Central memory CD8-positive, alpha-beta T cell (primary cell): Measurements from ENCODE around the gene NCOA5.

Experiments used
- ATAC-seq: fragments of 150-1000 bp; cut with Tn5 transposase; replicated peaks from 2 replicates; pipeline ENCODE4 v1.10.0; 2022; ENCODE audit warnings: mild to moderate bottlenecking, moderate FRiP score, moderate number of reproducible peaks; ENCODE audit not compliant: poor library complexity, severe bottlenecking; ENCODE audit errors: extremely low read depth
- DNase-seq, 2 donors: peaks; one replicate each; pipeline ENCODE4 v3.0.0; 2021; ENCODE audit warnings: low spot score in 2 of 2
- H3K27ac Mint-ChIP-seq: one replicate; pipeline ENCODE4 v1.8.0; 2022; ENCODE audit warnings: low read depth, mild to moderate bottlenecking, moderate library complexity, mixed read lengths
- H3K27me3 Mint-ChIP-seq: one replicate; pipeline ENCODE4 v1.8.0; 2022; ENCODE audit warnings: mixed read lengths
- H3K36me3 Mint-ChIP-seq: one replicate; pipeline ENCODE4 v1.8.0; 2022; ENCODE audit warnings: mild to moderate bottlenecking, moderate library complexity, mixed read lengths; ENCODE audit not compliant: insufficient read depth
- H3K4me1 Mint-ChIP-seq: one replicate; pipeline ENCODE4 v1.8.0; 2022; ENCODE audit warnings: mixed read lengths
- H3K4me3 Mint-ChIP-seq: one replicate; pipeline ENCODE4 v1.8.0; 2022; ENCODE audit warnings: mild to moderate bottlenecking, moderate library complexity, mixed read lengths
- H3K9me3 Mint-ChIP-seq: one replicate; pipeline ENCODE4 v1.8.0; 2022; ENCODE audit warnings: mixed read lengths

NCOA5 gene

DNA sequence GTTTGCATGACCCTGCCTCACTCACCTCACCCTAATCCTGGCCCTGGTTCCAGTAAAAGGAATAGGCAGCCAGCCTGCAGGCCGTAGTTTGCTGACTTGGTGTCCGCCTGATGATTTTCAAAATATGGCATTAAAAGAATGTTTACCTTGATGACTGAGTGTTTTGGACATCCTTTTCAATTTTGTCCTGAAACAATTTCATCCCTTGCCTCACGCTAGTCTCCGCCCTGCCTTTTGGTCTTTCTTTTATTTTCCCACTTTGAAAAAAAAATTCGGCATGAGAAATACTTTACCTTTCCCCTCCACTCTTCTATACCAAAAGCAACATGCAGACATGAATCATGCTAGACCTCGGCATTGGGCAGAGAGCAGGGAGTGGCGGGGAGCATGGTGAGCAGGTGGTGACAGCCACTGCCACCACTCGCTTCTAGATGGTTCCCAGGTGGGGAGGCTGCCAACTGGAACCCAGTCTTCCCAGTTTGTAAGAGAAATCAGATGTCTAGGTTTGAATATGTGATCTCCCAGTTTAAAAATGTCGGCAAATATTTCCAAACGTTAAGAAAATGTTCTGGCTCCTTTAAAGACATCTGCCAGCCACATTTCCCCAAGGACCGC is 37.7 kb upstream of the NCOA5 start:
- peaks cover 13% of the 10 kb centered on the region for H3K36me3 Mint-ChIP-seq
- peaks cover 3% of the 10 kb centered on the region for H3K4me1 Mint-ChIP-seq
- no peak overlapping the region for H3K27ac Mint-ChIP-seq
- no peak for ATAC-seq
- H3K9me3 Mint-ChIP-seq: no peaks in the 10 kb centered on the region
- DNase-seq: no peak
- H3K4me3 Mint-ChIP-seq: no peak overlapping the region
- peaks cover 59% of the 10 kb centered on the region for H3K27me3 Mint-ChIP-seq

DNA sequence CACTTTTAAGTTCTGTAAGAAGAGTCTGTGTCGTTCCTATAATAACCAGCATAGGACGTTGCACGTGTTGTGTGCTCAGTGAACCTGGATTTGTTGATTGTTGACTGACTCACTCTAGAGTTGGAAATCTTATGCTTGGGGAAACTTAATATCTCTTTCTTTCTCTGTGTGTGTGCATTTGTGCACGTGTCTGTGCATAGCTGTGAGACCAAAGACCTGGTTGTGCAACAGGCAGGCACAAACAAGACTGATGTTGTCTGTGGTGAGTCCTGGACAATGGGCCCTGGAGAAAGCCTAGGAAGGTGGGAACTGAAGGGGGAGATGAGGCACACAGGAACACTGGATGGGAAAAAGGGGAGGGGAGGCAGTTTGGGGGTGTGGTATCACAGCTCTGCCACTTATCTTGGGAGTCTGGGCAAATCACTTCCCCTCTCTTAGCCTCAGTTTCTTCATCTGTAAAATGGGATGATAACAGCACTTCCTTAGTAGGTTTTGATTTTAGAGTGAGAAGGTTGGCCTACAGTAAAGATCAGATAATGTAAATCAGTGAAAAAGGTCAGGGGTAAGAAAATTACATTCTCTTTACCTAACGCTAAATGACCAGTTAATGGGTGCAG is 36.8 kb upstream of the NCOA5 start:
- H3K36me3 Mint-ChIP-seq: peaks cover 12% of the 10 kb centered on the region
- ATAC-seq: no peak
- no peak for DNase-seq

DNA sequence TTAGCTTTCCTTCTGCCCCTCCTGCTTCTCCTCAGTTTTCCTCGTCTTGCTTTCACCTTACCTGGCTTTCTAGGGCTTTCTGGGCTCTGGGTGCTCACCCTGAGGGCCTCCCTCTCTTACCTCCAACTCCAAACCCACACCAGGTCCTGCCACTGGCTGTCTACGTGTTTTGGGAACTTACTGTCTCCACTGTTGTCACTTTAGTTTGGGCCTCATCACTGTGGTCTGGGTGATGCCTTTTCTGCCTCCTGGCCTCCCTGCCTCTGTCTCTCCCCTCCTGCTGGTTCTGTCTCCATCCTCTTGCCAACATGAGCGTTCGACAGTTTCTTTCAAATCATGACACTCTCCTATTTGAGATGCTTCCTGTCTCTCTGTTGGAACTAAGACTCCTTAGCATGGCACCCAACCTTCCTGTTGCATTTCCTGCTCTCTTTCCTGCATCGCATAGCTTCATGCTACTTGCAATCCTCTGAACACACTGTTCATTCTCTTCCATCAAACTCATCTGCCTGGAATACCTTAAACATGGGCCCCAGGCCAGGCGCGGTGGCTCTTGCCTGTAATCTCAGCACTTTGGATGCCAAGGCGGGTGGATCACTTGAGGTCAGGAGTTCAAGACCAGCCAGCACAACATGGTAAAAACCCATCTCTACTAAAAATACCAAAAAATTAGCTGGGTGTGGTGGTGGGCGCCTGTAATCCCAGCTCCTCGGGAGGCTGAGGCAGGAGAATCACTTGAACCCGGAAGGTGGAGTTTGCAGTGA is 33.9 kb upstream of the NCOA5 start:
- H3K9me3 Mint-ChIP-seq: no peaks in the 10 kb centered on the region
- H3K27ac Mint-ChIP-seq: no peak overlapping the region
- H3K36me3 Mint-ChIP-seq: peaks cover 12% of the 10 kb centered on the region
- peaks cover 20% of the 10 kb centered on the region for H3K27me3 Mint-ChIP-seq
- H3K4me1 Mint-ChIP-seq: no peaks in the 10 kb centered on the region
- H3K4me3 Mint-ChIP-seq: no peak overlapping the region
- DNase-seq: no peak
- no peak for ATAC-seq

More for the DNA sequence above, 36.8 kb upstream of the NCOA5 start:
- no peak overlapping the region for H3K4me3 Mint-ChIP-seq
- H3K9me3 Mint-ChIP-seq: no peaks in the 10 kb centered on the region
- no peak overlapping the region for H3K27ac Mint-ChIP-seq
- H3K4me1 Mint-ChIP-seq: no peaks in the 10 kb centered on the region
- H3K27me3 Mint-ChIP-seq: peaks cover 49% of the 10 kb centered on the region

DNA sequence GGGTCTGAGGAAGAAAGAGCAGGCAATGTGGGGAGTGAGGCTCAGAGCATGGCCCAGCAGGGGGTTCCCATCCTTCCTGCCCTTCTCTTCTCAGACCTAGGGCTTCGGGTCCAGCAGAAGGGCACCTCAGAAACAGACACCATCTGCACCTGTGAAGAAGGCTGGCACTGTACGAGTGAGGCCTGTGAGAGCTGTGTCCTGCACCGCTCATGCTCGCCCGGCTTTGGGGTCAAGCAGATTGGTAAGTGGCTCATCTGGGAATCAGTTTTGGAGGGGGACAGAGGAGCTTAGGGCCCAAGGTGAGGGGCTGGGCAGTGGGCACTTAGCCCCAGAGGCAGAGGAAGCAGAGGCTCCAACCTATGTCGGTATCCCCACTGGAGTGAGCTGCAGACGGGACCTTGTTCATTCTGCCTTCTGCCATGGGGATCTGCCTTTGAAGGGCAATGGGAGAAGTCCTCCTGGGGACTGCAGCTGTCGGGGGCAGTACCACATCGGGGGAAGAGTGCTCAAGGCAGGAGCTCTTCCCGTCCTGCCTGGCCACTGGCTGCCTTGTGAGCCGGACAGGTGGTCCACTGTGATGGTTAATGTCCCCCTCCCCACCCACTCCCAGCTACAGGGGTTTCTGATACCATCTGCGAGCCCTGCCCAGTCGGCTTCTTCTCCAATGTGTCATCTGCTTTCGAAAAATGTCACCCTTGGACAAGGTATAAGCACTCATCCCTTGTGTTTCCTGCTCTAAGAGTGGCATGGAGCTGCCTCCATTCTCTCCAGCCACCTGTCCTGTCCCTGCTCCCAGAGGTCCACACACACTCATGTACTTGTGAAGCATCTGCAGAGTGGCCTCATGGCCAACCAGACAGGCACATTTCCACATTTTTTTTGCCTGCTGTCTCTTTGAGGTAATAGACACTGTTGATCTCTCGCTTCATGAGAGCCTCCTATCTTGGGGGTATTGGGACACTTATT is 33.0 kb upstream of the NCOA5 start:
- no peak overlapping the region for H3K4me3 Mint-ChIP-seq
- H3K4me1 Mint-ChIP-seq: peaks cover 7% of the 10 kb centered on the region
- DNase-seq: no peak
- peaks cover 25% of the 10 kb centered on the region for H3K27me3 Mint-ChIP-seq
- ATAC-seq: no peak
- H3K27ac Mint-ChIP-seq: no peak overlapping the region
- H3K9me3 Mint-ChIP-seq: no peaks in the 10 kb centered on the region
- H3K36me3 Mint-ChIP-seq: peaks cover 13% of the 10 kb centered on the region

DNA sequence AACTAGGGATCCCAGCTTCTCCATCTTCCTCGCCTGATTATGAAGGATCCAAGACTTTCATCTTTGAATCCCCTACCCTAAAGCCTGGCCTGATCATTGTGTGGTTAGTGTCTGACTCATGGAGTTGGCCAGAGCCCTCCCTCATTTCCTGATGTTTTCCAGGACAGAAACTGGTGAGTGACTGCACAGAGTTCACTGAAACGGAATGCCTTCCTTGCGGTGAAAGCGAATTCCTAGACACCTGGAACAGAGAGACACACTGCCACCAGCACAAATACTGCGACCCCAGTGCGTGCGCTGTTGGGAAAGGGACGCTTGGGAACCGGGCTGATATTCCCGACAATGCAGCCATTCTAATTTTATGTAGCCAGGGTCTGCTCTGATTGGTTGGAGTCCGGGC is 32.3 kb upstream of the NCOA5 start:
- Mint-ChIP-seq H3K27ac (no peak overlapping the region), H3K36me3 (peaks cover 13% of the 10 kb centered on the region), H3K4me1 (peaks cover 9% of the 10 kb centered on the region), H3K4me3 (no peak overlapping the region), H3K27me3 (peaks cover 26% of the 10 kb centered on the region), H3K9me3 (no peaks in the 10 kb centered on the region)
- no peak for DNase-seq
- ATAC-seq: no peak

DNA sequence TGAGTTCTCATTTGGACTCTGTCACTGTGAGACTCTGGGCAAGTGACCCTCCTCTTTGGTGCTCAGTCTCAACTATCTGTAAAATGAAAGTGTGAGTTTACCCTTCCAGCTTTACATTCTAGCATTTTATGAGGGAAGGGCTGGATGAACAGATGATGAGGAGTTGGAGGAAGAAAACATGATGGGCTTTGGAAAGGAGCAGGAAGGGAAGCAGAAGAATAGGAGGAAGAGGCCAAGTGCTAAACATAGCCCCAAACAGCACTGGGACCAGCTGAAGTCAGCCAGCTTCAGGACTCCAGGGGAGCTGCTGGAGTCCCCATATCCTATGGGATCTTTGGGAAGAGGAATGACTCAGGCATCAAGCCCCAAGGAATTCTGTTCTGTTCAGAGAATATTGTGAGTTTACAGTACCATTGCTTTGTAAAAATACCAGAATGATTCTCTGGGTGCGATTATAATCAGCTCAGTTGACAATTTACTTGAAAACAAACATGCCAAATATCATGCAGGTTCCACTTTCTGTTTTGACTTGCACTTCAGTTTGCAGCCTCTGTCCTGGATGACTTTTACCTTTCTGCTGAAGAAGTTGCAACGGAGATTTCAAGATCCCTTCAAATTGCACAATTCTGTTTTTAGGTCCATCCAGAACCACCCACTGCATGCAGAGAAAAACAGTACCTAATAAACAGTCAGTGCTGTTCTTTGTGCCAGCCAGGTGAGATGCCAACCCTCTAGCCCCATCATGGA is 31.6 kb upstream of the NCOA5 start:
- Mint-ChIP-seq H3K36me3 (peaks cover 13% of the 10 kb centered on the region), H3K4me3 (no peak overlapping the region), H3K4me1 (peaks cover 9% of the 10 kb centered on the region), H3K9me3 (no peaks in the 10 kb centered on the region), H3K27me3 (peaks cover 20% of the 10 kb centered on the region), H3K27ac (no peak overlapping the region)
- ATAC-seq: no peak
- DNase-seq: no peak

DNA sequence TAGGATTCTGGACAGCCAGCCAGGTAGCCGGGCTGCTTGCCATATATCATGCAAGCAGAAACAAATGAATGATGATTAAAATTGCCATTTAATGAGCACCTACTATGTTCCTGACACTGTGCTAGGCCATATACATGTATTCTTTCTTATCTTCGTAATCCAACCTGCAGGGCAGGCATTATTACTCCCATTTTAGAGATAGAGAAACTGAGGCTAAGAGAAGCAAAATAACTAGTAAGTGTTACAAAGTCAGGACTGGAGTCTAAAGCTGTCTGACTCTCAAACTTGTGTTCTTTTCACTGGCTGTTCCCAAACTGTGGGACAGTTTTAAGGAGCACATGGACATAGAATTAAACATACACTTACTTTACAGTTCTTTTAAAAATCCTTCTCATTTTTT is 30.4 kb upstream of the NCOA5 start:
- Mint-ChIP-seq H3K9me3 (no peaks in the 10 kb centered on the region), H3K27ac (no peak overlapping the region), H3K36me3 (peaks cover 10% of the 10 kb centered on the region), H3K4me1 (peaks cover 9% of the 10 kb centered on the region), H3K4me3 (no peak overlapping the region), H3K27me3 (peaks cover 17% of the 10 kb centered on the region)
- no peak for ATAC-seq
- DNase-seq: no peak

DNA sequence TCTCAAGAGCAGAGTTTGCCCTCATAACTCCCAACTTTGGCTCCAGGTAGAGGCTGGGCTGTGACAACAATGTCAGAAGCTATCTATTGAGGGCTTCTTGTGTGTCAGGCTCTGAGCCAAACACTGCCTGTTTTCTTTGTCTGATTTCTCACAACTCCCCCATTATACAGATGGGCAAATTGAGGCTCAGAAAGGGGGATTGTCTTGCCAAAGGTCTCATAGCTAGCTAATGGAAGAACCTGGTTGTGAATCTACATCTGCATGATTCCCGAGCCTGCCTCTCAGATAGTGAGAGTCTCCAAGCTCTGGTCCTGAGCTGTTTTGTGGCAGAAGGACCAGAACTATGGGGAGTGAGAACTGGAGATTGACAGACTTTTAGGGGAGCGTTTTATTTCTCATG is 29.8 kb upstream of the NCOA5 start:
- Mint-ChIP-seq H3K4me1 (peaks cover 9% of the 10 kb centered on the region), H3K27ac (no peak overlapping the region), H3K27me3 (peaks cover 17% of the 10 kb centered on the region), H3K36me3 (peaks cover 8% of the 10 kb centered on the region), H3K9me3 (no peaks in the 10 kb centered on the region), H3K4me3 (peak overlapping the region; percentile 91)
- DNase-seq: no peak
- ATAC-seq: no peak

DNA sequence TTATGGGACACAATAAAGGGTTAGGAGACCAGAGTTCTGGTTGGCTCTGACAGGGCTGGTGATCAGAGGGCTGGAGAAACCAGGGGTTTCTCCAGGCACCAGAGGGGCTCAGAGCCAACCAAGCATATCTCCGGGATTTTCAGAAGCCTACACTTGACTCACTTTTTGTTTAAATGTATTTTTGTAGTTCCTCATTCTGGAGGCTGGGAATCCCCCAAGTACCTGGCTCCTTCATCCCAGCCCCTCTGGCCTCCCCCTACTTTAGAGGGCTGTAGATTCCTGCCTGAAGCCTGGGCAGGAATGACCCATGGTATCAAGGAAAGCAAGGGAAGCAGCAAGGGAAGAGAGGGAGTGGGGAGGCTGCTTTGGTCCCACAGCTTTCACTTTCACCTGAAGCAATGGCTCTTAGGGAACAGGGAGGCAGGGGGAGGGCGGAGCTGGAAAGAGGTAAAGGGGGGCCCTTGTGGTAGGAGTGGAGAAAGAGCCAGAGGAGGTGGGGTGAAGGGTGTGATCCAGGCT is 29.3 kb upstream of the NCOA5 start:
- Mint-ChIP-seq H3K27ac (no peak overlapping the region), H3K4me3 (peak overlapping the region; percentile 91), H3K27me3 (peaks cover 17% of the 10 kb centered on the region), H3K36me3 (peaks cover 6% of the 10 kb centered on the region), H3K9me3 (no peaks in the 10 kb centered on the region), H3K4me1 (peaks cover 9% of the 10 kb centered on the region)
- ATAC-seq: peak; percentile 30
- no peak for DNase-seq

DNA sequence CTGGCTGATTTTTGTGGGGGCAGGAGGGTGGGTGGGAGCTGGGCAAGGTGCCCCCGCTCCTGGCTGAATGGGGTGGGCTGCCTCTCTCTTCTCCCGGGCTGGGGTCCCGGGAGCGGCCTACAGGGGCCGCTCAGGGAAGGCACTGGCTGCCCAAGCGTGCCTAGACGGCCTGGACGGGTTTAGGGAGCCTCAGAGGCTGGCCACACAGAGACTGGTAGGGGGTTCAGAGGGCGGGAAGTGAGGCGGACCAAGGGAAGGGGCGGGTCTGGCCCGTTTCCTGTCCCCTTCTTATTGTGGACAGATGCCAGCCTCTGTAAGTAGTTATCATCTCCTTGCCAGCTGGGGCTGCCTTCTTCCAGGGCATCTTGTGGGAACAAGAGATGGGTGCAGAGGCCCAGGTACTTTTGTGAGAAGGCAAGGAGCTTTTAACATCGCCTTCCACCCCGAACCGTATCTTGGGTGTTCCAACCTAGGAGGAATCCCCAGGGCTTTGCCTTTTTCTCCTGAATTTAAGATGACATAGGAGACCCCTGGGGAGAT is 28.8 kb upstream of the NCOA5 start:
- peaks cover 9% of the 10 kb centered on the region for H3K4me1 Mint-ChIP-seq
- peak overlapping the region; percentile 93 for H3K27ac Mint-ChIP-seq
- H3K4me3 Mint-ChIP-seq: peak overlapping the region; percentile 91
- peak; percentile 45 for ATAC-seq
- H3K27me3 Mint-ChIP-seq: peaks cover 22% of the 10 kb centered on the region
- no peak for DNase-seq
- no peaks in the 10 kb centered on the region for H3K9me3 Mint-ChIP-seq
- peaks cover 4% of the 10 kb centered on the region for H3K36me3 Mint-ChIP-seq

DNA sequence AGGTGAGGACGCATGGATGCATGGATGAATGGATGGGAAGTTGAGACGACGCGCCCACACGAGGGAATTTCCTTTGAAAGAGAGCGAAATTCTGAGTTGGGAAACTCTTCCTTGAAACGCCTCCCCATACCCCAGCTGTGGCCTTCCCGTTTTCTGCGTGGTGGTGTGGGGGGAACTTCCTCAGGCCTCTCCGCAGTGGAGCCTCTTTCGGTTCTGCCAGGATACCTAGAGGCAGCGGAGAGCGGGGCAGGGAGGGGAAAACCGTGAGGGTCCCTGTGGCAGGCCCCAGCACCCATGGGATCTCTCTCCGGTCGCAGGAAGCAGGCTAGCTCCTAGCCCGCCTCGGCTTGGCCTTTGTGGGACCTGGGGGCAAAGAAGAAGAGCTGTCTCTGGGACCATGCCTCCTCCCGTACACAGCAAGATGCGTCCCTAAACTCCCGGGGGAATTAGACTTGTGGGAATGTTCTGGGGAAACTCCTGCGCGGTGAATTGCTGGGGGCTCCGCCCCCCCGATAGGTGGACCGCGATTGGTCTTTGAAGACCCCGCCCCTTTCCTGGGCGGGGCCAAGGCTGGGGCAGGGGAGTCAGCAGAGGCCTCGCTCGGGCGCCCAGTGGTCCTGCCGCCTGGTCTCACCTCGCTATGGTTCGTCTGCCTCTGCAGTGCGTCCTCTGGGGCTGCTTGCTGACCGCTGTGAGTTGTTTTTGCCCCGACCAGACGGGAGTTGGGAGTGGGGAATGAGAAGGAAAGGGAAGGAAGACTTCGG is 28.1 kb upstream of the NCOA5 start, which contains the start of gene CD40:
CD40 (plus strand) TSS at position 611 of the 764 bp plus-strand sequence; CDS start at position 641, 30 bp downstream.
- peaks cover 9% of the 10 kb centered on the region for H3K4me1 Mint-ChIP-seq
- peak within 1 kb of the TSS; percentile 91 for H3K4me3 Mint-ChIP-seq
- ATAC-seq: peak; percentile 70
- peak within 1 kb of the TSS; percentile 93 for H3K27ac Mint-ChIP-seq
- no peaks in the 10 kb centered on the region for H3K9me3 Mint-ChIP-seq
- peaks cover 27% of the 10 kb centered on the region for H3K27me3 Mint-ChIP-seq
- peak; percentile 32 to 33 for DNase-seq
- H3K36me3 Mint-ChIP-seq: peaks cover 2% of the 10 kb centered on the region
